Upper lobe of left lung (tissue), 6 donors: ENCODE measurements around the gene KCTD11. TPM values are rescaled to one million over a fixed set of nuclear protein-coding genes. Genes with fewer than 3 reads are reported as not detected.
A peak's percentile ranks its signal among the peaks of the same experiment; 100 is the strongest.
"Not testable (repeated sequence)": the region's sequence is repeated elsewhere in the genome, so short reads cannot be mapped to it uniquely, and the experiment has no call there.

ENCODE experiments used
- ATAC-seq, 2 donors: fragments of 200-7000 bp; cut with Tn5 transposase; one replicate each; pipeline ENCODE4 v1.9.1; 2022; ENCODE audit warnings: mild to moderate bottlenecking in 2 of 2, moderate library complexity in 2 of 2; ENCODE audit not compliant: low FRiP score in 2 of 2
- DNase-seq, 2 donors: peaks; one replicate each; pipeline ENCODE4 v3.0.0-alpha.2; 2019 to 2020
- H3K27ac ChIP-seq, 4 donors: fragments of 200-600 bp; sonication (generic); one replicate each; pipeline ENCODE4 v1.5.1; 2016 to 2019
- H3K27me3 ChIP-seq, 4 donors: fragments of 200-600 bp; sonication (generic); one replicate each; pipeline ENCODE4 v1.5.1; 2017 to 2019
- H3K36me3 ChIP-seq, 4 donors: fragments of 200-600 bp; sonication (generic); one replicate each; pipeline ENCODE4 v1.5.1; 2016 to 2019
- H3K4me1 ChIP-seq, 4 donors: fragments of 200-600 bp; sonication (generic); one replicate each; pipeline ENCODE4 v1.5.1; 2018 to 2019
- H3K4me3 ChIP-seq, 4 donors: fragments of 200-600 bp; sonication (generic); one replicate each; pipeline ENCODE4 v1.5.1; 2017 to 2019; ENCODE audit warnings: mild to moderate bottlenecking in 2 of 4, moderate library complexity in 1 of 4
- H3K9me3 ChIP-seq, 4 donors: fragments of 200-600 bp; sonication (generic); one replicate each; pipeline ENCODE4 v1.5.1; 2018 to 2019
- EP300 ChIP-seq, 4 donors: sonication (generic); formaldehyde crosslinking; IDR thresholded peaks; one replicate each; pipeline ENCODE4 v1.5.1; 2017; ENCODE audit warnings: antibody characterized with exemption in 4 of 4, control low read depth in 2 of 4
- POLR2A ChIP-seq, 4 donors: fragments of 450-650 bp; IDR thresholded peaks; one replicate each; pipeline ENCODE4 v1.5.1; 2016 to 2017; ENCODE audit warnings: antibody characterized with exemption in 4 of 4, mild to moderate bottlenecking in 2 of 4
- POLR2AphosphoS5 ChIP-seq, 2 donors: sonication (generic); formaldehyde crosslinking; IDR thresholded peaks; one replicate each; pipeline ENCODE4 v1.5.1; 2017; ENCODE audit warnings: antibody characterized with exemption in 2 of 2
- WGBS, 2 donors: methylation state at CpG; one replicate each; pipeline ENCODE4 v1.1.5; 2017 to 2018; 5-methylcytosine and 5-hydroxymethylcytosine counted together
- total RNA-seq, 6 donors: library from RNA; depleted of rRNA in 4 of 6; stranded (reverse); fragments of >200 nt in 4 of 6; gene quantifications; one replicate each; pipeline versions ENCODE4 v1.1.0 to v1.2.1, GENCODE V29; 2016 to 2021
- TF ChIP-seq, protein P1 (sequence below), 6 experiments: fragments of 450-650 bp in 4 of 6; fragments of 200-600 bp in 2 of 6; sonication (generic) in 2 of 6; IDR thresholded peaks; one replicate each; pipeline ENCODE4 v1.5.1; 2016 to 2019; ENCODE audit warnings: antibody characterized with exemption in 6 of 6
- donor health status: DM: no; HTN: no; CAD: no; lungs with moderate emphysema.
- donor health status: DM: no; HTN: yes; CAD: no; lungs with severe emphysema.

The KCTD11 gene
- total RNA-seq, 6 donors from 2014 or later, result 5.2 to 13.8 (median 10.5) TPM

DNA sequence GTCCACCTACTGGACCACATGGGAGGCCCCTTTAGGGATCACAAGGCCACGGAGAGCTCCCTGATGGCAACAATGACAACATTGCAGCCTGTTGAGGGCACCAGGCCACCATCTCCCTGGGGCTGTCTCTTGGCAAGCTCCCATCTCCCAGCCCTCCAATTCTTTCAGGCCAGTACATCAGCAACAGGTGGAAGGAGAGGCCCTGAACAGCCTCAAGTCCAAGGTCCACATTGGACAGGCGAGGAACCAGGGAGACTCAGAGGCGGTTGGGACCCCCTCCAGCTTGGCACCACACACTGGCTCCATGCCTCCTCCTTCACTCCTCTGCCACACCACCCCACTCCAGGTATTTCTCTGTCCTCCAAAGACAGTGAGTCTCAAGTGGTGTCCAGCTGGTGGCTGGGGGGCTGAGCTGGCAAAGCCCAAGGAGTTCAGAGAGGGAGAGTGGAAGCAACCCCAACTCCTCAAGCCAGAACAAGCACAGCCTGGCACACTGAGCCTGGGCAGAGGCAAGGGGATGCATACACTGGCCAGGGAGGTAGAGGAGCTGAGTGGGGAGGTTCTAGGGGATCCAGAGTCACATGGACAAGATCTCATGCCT lies 16.9 kb upstream of the KCTD11 start:
- H3K4me3 ChIP-seq, result no peak overlapping the region
- H3K27me3 ChIP-seq, result no peaks in the 10 kb centered on the region
- 100% methylated on average over 3 of the region's 3 CpGs; no CpG with 5 or more reads in 1 of the 2 donors for WGBS, 2 donors
- no peak overlapping the region for H3K27ac ChIP-seq
- DNase-seq (no peak), ATAC-seq (no peak)
- TF ChIP-seq POLR2AphosphoS5 (IDR thresholded peaks at IDR 0.05), result no peak
- TF ChIP-seq, protein P1, sequence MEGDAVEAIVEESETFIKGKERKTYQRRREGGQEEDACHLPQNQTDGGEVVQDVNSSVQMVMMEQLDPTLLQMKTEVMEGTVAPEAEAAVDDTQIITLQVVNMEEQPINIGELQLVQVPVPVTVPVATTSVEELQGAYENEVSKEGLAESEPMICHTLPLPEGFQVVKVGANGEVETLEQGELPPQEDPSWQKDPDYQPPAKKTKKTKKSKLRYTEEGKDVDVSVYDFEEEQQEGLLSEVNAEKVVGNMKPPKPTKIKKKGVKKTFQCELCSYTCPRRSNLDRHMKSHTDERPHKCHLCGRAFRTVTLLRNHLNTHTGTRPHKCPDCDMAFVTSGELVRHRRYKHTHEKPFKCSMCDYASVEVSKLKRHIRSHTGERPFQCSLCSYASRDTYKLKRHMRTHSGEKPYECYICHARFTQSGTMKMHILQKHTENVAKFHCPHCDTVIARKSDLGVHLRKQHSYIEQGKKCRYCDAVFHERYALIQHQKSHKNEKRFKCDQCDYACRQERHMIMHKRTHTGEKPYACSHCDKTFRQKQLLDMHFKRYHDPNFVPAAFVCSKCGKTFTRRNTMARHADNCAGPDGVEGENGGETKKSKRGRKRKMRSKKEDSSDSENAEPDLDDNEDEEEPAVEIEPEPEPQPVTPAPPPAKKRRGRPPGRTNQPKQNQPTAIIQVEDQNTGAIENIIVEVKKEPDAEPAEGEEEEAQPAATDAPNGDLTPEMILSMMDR (IDR thresholded peaks at IDR 0.05), result no peak
- no peak for TF ChIP-seq POLR2A (IDR thresholded peaks at IDR 0.05)
- no peak for TF ChIP-seq EP300 (IDR thresholded peaks at IDR 0.05)
- peaks cover 4 to 10% (median 7%) of the 10 kb centered on the region in 4 donors for H3K4me1 ChIP-seq
- H3K9me3 ChIP-seq, result no peaks in the 10 kb centered on the region
- no peaks in the 10 kb centered on the region for H3K36me3 ChIP-seq

DNA sequence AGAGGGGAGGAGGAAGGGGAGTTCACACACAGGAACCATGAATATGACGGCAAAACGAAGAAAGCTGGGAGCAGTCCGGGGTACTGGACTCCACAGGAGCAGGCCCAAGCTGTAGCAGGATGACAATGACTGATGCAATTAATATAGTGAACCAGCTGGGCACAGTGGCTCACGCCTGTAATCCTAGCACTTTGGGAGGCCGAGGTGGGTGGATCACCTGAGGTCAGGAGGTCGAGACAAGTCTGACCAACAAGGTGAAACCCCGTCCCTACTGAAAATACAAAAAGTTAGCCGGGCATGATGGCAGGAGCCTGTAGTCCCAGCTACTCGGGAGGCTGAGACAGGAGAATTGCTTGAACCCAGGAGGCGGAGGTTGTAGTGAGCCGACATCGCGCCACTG lies 16.2 kb upstream of the KCTD11 start:
- H3K4me1 ChIP-seq, H3K36me3 ChIP-seq, H3K9me3 ChIP-seq, H3K27me3 ChIP-seq, H3K4me3 ChIP-seq, ATAC-seq, DNase-seq: not testable (repeated sequence)
- WGBS, 2 donors, result 82 to 83% methylated on average over 13 of the region's 13 CpGs
- peak overlapping the region in 1 of 4 donors; percentile 83 for H3K27ac ChIP-seq

DNA sequence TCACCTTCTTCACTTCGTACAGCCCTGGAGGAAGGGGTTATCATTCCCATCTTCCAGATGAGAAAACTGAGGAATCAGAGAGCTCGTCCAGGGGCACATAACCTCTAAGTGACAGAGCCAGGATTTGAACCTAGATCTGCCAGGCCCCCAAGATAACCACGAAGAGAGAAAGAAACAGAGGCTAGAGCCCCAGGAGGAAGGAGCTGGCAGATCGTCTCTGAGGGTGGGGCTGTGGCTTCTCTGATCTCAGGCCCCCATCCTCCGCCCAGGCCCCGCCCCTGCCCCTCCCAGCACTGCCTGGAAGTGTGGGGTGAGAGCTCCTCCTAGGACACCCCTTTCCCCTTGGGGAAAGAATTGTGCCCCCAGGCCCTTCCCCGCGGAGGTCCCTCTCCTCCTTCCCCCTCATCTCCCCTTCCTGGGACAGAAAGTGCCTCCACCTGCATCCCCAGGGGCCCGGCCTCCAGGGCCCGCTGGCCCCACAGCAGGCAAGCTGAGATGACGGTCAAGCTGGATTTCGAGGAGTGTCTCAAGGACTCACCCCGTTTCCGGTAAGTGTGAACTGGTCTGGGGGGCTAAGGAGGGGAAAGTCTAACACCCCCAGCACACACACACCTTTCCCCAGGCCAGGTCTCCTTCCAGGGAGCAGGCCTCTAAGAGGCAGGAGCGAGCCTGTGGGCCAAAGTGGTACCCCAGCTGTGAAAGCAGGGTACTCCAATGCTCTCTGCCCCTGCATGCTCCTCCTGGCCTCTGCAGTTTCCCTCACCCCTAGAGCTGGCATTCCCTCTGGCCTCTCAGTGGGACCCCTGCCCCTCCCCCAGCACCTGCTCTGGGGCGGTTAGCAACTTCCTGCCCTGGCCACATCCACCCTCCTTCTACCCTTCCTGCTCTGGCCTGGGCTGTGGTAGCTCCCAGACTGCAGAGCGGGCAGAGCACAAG lies 15.5 kb upstream of the KCTD11 start, which contains the start of gene ACAP1:
Gene ACAP1, plus strand, starts transcription at position 290 of the 936 bp plus-strand sequence. Its CDS starts 206 bp downstream, at position 496.
- Histone ChIP-seq H3K36me3 (no peaks in the 10 kb centered on the region), H3K27ac (peak within 1 kb of the TSS in 3 of 4 donors; percentile 69 to 83 (median 77)), H3K27me3 (no peaks in the 10 kb centered on the region), H3K4me1 (peaks cover 0 to 3% (median 0%) of the 10 kb centered on the region in 4 donors), H3K4me3 (peak within 1 kb of the TSS in 3 of 4 donors; percentile 40 to 45 (median 44)), H3K9me3 (no peaks in the 10 kb centered on the region)
- DNase-seq (peak; percentile 77 to 92), ATAC-seq (peak; percentile 59 to 73)
- TF ChIP-seq POLR2AphosphoS5 (IDR thresholded peaks at IDR 0.05), result peak in 1 of 2 donors; percentile 40
- no peak for TF ChIP-seq POLR2A (IDR thresholded peaks at IDR 0.05)
- WGBS, 2 donors, result 34 to 35% methylated on average over 8 to 17 of the region's 17 CpGs

DNA sequence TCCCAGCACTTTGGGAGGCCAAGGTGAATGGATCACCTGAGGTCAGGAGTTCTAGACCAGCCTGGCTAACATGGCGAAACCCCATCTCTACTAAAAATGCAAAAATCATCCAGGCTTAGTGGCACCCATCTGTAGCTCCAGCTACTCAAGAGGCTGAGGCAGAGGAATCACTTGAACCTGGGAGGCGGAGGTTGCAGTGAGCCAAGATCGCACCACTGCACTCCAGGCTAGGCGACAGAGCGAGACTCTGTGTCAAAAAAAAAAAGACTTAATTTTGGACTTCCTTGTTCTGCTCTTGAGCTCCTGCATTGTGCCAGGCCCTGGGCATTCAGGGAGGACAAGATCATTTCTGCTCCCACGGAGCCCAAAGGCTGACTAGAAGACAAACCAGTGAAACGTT lies 14.4 kb upstream of the KCTD11 start:
- H3K4me3 ChIP-seq, result peak overlapping the region in 1 of 4 donors; percentile 45
- not testable (repeated sequence) for ATAC-seq, H3K4me1 ChIP-seq, H3K9me3 ChIP-seq, H3K27me3 ChIP-seq, DNase-seq, H3K36me3 ChIP-seq
- peak overlapping the region in 1 of 4 donors; percentile 83 for H3K27ac ChIP-seq
- WGBS, 2 donors, result 47 to 52% methylated on average over 7 of the region's 7 CpGs

DNA sequence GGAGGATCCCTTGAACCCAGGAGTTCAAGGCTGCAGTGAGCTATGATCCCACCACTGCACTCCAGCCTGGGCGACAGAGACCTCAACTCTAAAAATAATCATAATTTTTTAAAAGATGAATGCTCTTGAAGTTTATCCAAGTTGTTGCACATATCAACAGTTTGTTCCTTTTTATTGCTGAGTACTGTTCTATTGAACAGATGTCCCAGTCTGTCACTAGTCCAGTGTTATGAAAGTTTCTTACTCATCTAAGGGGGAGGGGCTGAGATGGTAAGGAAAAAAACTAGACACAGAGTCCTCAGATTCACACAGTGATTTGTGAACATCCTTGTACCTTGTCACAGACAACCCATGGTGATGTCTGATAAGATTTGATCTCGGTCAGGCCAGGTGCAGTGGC lies 11.8 kb upstream of the KCTD11 start:
- H3K9me3 ChIP-seq, result no peaks in the 10 kb centered on the region
- peaks cover 0 to 6% (median 0%) of the 10 kb centered on the region in 4 donors for H3K36me3 ChIP-seq
- TF ChIP-seq EP300 (IDR thresholded peaks at IDR 0.05) (no peak), POLR2AphosphoS5 (IDR thresholded peaks at IDR 0.05) (no peak), POLR2A (IDR thresholded peaks at IDR 0.05) (no peak)
- TF ChIP-seq, protein P1 (IDR thresholded peaks at IDR 0.05), result no peak
- H3K4me3 ChIP-seq, result no peak overlapping the region
- DNase-seq, result no peak
- peaks cover 0 to 3% (median 0%) of the 10 kb centered on the region in 4 donors for H3K4me1 ChIP-seq
- H3K27ac ChIP-seq, result no peak overlapping the region
- no peak for ATAC-seq
- WGBS, 2 donors, result 70 to 100% methylated on average over 2 of the region's 2 CpGs
- H3K27me3 ChIP-seq, result no peaks in the 10 kb centered on the region

DNA sequence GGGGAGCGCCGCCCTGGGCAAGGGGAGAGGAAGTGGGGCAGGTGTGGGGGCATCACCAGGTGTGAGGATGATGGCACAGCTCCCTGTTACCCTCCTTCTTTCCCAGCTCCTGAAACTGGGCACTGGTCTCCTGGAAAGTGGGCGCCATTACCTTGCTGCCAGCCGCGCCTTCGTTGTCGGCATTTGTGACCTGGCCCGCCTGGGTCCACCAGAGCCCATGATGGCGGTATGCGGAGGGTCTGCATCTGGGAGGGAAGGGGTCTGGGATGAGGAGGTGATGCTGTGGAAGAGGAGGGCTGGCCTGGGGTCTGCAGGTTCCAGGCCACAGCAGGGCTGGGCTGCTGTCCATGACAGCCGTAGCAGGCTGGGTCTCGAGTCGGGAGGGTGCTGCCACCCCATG lies 10.1 kb upstream of the KCTD11 start:
- H3K4me3 ChIP-seq, result no peak overlapping the region
- DNase-seq (no peak), ATAC-seq (no peak)
- peaks cover 0 to 6% (median 0%) of the 10 kb centered on the region in 4 donors for H3K36me3 ChIP-seq
- no peaks in the 10 kb centered on the region for H3K4me1 ChIP-seq
- H3K9me3 ChIP-seq, result no peaks in the 10 kb centered on the region
- H3K27ac ChIP-seq, result no peak overlapping the region
- WGBS, 2 donors, result 78 to 93% methylated on average over 9 to 10 of the region's 13 CpGs
- no peak for TF ChIP-seq POLR2A (IDR thresholded peaks at IDR 0.05)
- no peak for TF ChIP-seq POLR2AphosphoS5 (IDR thresholded peaks at IDR 0.05)
- no peak for TF ChIP-seq EP300 (IDR thresholded peaks at IDR 0.05)
- TF ChIP-seq, protein P1 (IDR thresholded peaks at IDR 0.05), result no peak
- H3K27me3 ChIP-seq, result no peaks in the 10 kb centered on the region
